ENCODE results near the gene KCNJ15. TPM values are rescaled to one million over a fixed set of nuclear protein-coding genes. Genes with fewer than 3 reads are reported as not detected.

Gene KCNJ15
- total RNA-seq, 1 donor from 2014 or later = 3.9 TPM

DNA sequence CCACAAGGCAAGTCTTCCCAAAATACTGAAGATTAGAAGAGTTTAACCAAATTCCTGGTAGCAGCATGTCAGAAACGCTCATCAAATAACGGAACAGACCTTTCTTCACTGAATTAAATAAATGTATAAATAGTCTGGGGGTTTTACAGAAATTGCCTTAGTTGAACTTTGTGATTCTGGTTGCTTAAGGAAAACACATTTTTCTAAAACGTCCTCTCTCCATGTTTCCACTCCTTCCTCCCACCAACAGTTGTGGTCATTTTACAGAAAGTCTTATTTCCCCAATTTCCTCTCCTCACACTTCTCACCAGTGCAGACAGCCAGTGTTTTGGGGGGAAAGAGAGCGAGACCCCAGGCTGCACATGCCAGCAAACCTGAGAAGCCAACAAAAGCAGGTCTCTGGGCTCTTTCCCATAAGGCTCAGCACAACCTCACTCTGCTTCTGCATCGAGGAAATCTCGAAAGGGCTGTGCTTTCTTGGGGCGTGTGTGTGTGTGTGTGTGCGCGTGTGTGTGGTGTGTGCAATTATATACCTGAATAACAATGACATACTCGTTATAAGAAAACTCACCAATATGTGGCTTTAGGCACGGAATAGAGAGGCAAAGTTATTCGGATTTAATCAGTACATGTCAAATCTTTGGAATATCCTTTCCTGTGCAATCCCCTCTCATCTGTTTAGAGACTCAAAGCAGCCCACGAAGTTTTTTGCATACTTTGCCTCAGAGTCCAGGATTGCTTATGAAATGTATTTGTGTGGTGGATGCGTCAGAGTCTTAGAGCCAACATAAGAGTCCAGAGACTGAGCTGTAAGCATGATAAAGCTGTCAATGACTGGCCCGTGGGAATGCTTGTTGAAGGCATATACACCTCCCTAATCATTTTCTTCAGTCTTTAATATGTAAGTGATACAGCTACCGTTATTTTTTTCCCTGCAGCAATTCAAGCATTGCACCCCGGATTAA lies 2.0 kb downstream of the KCNJ15 start:
- H3K9me3 Mint-ChIP-seq = no peaks in the 10 kb centered on the region
- H3K4me1 Mint-ChIP-seq (ENCODE audit: unreplicated experiment) = peaks cover 19% of the 10 kb centered on the region
- no peak for DNase-seq (ENCODE audit: extremely low spot score, unreplicated experiment)
- TF ChIP-seq CTCF (conservative IDR thresholded peaks at IDR 0.05) = no peak
- H3K36me3 Mint-ChIP-seq = peaks cover 5% of the 10 kb centered on the region
- H3K27me3 Mint-ChIP-seq = peaks cover 6% of the 10 kb centered on the region
- no peak overlapping the region for H3K4me3 Mint-ChIP-seq
- no peak overlapping the region for H3K27ac Mint-ChIP-seq

- no peak overlapping the region for H3K27ac Mint-ChIP-seq
- H3K9me3 Mint-ChIP-seq = no peaks in the 10 kb centered on the region
- DNase-seq (ENCODE audit: extremely low spot score, unreplicated experiment) = no peak
- peaks cover 21% of the 10 kb centered on the region for H3K4me1 Mint-ChIP-seq (ENCODE audit: unreplicated experiment)
- H3K36me3 Mint-ChIP-seq = peaks cover 5% of the 10 kb centered on the region
- H3K27me3 Mint-ChIP-seq = peaks cover 6% of the 10 kb centered on the region
- H3K4me3 Mint-ChIP-seq = no peak overlapping the region
- no peak for TF ChIP-seq CTCF (conservative IDR thresholded peaks at IDR 0.05)
Observed at GRCh38 chr21:38259665-38260064, 2.9 kb downstream of the KCNJ15 start.

DNA sequence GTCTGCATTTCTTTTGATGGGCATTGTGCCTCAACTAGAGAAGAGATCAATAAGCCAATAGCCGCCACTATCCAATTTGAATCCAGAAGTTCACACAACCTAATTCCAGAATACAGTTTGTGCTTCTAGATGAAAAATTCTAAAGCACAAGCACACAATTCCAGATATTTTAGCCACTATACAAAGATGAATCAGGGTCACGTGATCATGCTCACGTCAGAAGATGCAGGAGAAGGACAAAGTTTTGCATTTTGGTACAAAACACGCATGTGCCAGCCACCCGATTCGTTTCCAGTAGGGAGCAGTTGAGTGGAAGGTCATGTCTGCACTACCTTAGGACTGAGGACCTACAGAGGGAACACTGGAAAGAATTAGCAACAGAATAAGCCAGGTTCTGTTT lies 3.6 kb downstream of the KCNJ15 start:
- Mint-ChIP-seq H3K36me3 (peaks cover 5% of the 10 kb centered on the region), H3K27ac (no peak overlapping the region), H3K9me3 (no peaks in the 10 kb centered on the region), H3K27me3 (peaks cover 6% of the 10 kb centered on the region), H3K4me3 (no peak overlapping the region), H3K4me1 (ENCODE audit: unreplicated experiment) (peaks cover 25% of the 10 kb centered on the region)
- no peak for TF ChIP-seq CTCF (conservative IDR thresholded peaks at IDR 0.05)
- no peak for DNase-seq (ENCODE audit: extremely low spot score, unreplicated experiment)

DNA sequence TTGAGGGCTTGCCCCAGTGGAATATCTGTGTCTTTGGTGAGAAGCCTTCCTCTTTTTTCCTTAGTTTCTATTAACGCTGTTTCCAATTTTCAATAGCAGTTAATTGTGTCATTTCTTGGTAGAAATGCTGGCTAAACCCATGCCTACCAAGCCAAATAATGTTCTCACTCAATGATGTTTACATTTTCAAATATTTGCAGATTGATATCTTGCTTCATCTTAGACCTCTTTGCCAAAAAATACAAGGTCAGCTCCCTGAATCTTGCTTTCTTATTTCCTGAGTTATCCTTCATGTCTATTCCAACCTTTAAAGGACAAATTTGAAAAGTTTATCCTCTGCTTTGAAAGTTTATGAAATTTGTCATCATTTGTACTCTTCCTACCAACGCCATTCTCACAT lies 5.1 kb downstream of the KCNJ15 start:
- TF ChIP-seq CTCF (conservative IDR thresholded peaks at IDR 0.05) = no peak
- no peak for DNase-seq (ENCODE audit: extremely low spot score, unreplicated experiment)
- Mint-ChIP-seq H3K27ac (no peak overlapping the region), H3K27me3 (peaks cover 5% of the 10 kb centered on the region), H3K4me3 (no peak overlapping the region), H3K4me1 (ENCODE audit: unreplicated experiment) (peaks cover 33% of the 10 kb centered on the region), H3K36me3 (peaks cover 5% of the 10 kb centered on the region), H3K9me3 (peaks cover 2% of the 10 kb centered on the region)

GRCh38 chr21:38263493-38263892 lies 6.7 kb downstream of the KCNJ15 start:
- no peak for DNase-seq (ENCODE audit: extremely low spot score, unreplicated experiment)
- peaks cover 32% of the 10 kb centered on the region for H3K4me1 Mint-ChIP-seq (ENCODE audit: unreplicated experiment)
- TF ChIP-seq CTCF (conservative IDR thresholded peaks at IDR 0.05) = no peak
- H3K4me3 Mint-ChIP-seq = no peak overlapping the region
- no peaks in the 10 kb centered on the region for H3K27me3 Mint-ChIP-seq
- peaks cover 6% of the 10 kb centered on the region for H3K9me3 Mint-ChIP-seq
- H3K27ac Mint-ChIP-seq = no peak overlapping the region
- H3K36me3 Mint-ChIP-seq = peaks cover 3% of the 10 kb centered on the region

Data from type B pancreatic cell (in vitro differentiated cells).